Inflammatory macrophage treated with lipopolysaccharide for 4 hours (primary cell): Measurements from ENCODE around the gene CTSD.

Source experiments
- DNase-seq: peaks from one replicate; pipeline ENCODE4 v3.0.0-alpha.2; 2020

Gene CTSD

DNA sequence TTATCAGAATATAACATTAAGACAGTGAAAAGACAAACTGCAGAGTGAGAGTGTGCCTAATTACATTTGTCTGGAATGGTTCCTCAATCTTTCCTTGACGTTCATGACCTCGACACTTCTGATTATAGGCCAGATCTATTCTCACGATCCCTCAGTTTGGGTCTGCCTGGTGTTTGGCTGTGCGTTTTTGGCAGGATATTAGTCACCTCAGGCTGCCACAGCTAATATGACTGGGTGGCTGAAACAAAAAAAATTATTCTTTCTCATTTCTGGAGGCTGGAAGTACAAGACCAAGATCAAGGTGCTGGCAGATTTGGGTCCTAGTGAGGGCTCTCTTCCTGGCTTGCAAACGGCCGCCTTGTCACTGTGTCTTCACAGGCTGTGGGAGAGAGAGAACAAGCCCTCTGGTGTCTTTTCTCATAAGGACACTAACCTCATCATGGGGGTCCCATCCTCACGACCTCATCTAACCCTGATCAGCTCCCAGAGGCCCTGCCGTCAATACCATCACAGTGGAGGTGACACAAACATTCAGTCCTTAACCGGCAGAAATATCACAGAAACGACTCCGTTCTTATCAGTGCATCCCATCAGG is 36.5 kb downstream of the CTSD start:
- no peak for DNase-seq

DNA sequence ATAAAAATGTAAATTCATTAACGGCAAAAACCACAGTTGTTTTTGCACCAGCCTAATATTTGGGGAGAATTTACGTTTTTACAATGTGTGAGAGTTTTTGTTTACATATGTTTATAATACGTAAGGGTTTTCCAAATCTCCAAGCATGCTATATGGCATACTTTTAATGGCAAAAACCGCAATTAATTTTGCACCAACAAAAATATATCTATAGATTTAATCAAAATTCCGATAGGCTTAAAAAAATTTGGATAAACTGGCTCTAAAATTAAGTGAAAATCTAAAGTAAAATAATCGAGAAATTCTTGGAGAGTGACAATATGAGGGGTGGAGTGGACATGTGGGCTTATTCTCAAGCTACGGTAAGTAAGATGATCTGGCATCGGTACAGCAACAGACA is 43.9 kb downstream of the CTSD start:
- DNase-seq, result no peak

DNA sequence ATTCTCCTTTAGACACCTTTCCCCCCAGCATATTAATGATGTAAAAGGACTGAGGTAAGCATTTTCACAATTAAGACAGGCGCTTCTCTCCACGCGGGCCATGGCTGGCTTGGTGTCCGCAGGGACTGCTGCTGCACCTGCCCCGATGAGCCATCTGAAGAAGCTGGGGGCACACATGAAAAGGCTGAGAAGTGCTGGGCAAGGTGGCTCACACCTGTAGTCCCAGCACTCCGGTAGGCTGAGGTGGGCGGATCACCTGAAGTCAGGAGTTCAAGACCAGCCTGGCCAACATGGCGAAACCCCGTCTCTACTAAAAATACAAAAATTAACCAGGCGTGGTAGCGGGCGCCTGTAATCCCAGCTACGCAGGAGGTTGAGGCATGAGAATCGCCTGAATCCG is 45.4 kb downstream of the CTSD start:
- no peak for DNase-seq

DNA sequence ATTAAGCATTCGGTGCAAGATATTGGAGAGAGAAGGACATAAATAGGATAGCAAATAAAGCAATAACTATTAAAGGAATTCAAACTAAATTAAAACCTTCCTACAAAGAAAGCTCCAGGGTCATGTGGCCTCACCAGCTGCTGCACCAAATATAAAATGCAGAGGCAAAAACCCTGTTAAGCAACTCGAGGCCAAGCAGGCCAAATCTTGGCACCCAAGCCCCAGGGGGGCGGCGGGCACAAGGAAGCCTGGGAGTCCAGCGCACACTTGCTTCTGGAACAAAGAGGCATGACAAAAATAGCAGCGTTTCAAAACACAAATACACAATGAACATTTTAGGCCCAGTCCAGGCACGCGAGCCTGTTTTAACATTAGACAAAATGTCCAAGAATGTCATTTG is 46.0 kb downstream of the CTSD start:
- DNase-seq, result no peak

DNA sequence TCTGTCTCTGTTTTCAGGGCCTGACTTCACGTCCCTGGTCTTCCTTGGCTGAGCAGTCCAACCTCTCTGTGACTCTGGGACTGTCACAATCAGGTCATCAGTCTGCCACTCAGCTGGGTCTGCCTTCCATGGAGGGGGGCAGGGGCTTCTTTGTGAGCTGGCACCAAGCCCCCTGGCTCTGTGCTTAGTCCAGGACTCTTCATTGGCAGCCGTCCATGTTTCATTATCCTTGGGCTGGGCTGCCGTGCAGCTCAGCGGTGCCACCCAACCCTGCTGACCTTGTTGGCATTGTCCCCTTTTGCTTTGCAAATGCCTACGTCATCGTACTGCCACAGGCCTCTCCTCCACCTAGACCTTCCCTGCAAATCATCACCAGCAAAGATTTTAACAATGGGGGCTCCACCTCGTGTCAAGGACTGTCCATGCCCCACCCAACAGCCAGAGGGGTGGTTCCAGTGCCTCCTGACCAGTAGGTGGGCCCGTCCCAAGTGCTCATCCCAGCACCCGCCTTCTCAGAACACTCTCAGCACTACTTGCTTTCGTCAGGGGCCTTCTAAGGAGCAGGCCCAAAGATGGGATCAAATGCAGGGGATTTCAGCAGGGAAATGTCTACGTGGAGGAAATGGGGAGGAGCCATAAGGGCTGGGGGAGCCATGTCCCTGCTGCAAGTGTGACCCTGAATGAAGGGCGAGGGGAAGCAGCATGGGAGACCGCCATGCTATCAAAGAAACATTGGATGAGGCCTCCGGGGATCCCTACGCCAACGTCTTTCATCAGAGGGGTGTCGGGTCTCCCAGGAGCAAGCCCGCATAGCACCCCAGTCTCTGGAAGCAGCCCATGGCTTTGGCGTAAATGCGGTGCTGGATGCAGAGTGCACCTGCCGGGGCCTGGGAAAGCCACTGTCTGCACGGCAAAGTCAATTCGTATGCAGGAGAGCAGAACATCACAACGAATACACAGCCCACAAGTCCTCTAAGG is 48.5 kb downstream of the CTSD start:
- DNase-seq, result no peak

DNA sequence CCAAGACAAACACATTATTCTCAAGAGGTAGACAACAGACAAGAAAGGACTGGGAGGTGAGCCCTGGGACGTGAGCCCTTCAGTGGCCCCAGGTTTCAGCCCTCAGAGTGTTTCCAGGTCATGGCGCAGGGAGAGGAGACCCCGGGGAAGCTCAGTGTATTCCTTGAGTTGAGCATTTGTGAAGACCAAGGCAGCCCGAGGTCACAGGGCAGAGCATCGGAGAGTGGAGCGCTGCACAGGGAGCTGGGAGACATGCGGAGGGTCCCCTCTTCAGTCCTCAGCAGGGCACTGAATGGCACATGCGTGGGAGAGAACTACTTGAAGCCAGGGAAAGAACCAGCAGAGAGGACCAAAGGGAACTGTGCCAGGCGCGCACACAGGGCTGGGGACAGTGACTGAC is 55.0 kb downstream of the CTSD start:
- DNase-seq, result no peak

DNA sequence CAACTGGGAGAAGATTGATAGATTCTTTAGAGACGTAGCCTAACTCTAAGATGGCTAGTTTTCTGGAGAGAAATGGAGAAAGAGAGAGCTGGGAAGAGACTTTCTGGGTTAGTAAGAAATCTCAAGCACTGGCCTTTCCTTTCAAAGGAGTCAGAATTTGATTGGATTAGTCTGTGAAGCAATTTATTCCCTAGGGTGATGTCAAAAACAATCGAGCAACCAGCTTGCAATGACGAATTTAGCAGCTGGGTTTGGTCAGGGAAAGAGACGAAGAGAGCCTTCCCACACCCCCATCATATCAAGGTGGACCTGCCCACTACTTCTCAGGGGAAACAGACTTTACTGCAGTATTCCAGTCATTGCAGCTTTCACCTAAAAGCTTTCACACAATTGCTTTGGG is 56.0 kb downstream of the CTSD start:
- DNase-seq, result no peak

DNA sequence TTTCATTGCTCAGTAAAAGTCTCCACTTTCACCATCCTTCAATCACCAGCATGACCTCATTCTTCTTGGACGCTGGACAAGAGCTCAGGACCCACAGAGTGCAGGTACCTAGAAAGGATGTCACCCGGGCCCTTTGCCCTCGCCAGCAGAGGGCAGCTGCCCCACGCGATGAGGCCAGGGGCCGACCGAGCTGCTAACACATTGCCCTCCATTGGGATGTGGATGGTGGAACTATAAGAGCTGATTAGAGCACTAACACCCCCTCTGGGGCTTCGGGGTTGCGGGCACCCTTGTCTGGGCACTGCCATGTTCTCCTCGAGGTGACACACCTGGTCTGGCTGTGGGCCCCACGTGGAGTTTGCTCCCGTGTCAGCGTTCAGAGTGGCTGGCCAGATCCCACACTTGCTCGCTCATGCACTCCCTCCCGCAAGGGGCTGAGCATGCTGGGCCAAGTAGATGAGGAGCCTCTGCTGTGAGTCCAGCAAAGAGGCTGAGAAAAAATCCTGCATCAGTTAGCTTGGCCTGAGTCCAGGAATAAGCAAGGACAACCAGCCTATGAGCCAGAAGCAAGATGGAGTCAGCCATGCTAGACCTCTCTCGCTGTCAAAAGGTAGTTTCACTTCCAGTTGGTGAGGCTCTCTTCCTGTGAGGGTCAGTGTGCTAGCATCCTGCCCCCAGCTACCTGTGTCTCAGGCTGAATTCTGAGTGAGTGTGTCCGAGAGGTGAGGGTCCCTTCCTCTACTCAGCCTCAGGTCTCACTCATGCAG is 56.9 kb downstream of the CTSD start:
- peak; percentile 25 for DNase-seq

DNA sequence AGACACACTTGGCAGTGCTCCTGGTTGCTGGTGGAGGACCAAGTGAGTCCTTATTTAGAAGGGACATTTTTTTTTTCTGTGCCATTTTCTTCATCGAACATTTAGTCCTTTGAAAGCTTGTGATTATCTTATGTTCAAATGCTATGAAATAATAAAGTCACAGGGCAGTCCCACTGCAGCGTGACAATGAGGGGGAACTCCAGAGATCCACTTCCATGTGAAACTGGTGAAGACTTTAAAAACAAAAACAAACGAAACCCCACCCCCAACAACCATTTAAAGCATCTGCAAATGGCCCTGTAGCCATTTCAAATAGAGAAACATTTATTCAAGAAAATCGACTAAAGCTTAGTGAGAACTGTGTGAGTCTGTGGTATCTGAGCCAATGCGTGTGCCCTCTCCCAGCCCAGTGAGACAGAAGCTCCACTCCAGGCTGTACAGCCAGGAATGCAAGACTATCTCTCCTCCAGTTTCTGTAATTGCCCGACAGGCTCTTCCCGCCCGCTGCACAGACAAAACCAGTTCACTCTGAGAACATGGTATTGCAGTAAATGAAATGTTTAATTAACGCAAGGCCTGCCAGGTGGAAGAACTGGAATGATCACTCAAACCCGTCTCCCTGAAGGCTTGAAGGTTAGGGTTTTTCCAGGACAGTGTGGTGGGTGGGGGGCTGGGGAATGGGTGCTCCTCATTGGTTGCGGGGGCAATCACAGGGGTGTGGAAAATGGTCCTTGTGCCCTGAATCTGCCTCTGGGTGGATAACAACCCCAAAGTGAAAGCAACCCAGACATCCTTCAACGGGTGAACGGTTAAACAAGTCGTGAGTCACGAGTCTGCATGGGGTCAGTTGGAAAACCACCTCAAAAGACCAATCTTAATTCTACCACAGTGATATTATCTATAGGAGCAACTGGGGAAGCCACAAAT is 58.3 kb downstream of the CTSD start:
- peak; percentile 22 for DNase-seq

DNA sequence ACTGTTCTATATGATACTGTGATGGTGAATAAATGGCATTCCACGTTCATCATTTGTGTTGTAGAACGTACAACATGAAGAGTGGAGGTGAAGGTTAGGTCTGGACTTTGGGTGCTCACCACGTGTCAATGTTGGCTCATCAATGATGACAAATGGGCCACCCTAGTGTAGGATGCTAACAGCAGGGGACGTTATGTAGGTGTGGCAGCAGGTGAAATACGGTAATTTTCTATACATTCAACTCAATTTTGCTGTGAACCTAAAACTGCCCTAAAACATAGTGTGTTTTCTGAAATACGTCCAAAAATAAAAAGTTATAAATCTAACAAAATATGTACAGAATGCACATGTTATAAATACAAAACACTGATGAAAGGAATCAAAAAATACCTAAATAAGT is 60.6 kb downstream of the CTSD start:
- DNase-seq, result no peak
